K562 (cell line): ENCODE results near the gene ANO7. TPM values are rescaled to one million over a fixed set of nuclear protein-coding genes. Genes with fewer than 3 reads are reported as not detected.

Experiments
- AFF1 ChIP-seq, 2 experiments: fragments of 450-650 bp; IDR thresholded peaks; 2 replicates each; pipeline ENCODE4 v1.6.1; 2018; ENCODE audit warnings: mild to moderate bottlenecking in 2 of 2, low read depth in 1 of 2; ENCODE audit not compliant: partially characterized antibody in 2 of 2
- CHD1 ChIP-seq: fragments of 200-600 bp; sonication (generic); IDR thresholded peaks from one replicate; pipeline ENCODE4 v1.6.1; 2012; ENCODE audit warnings: mild to moderate bottlenecking, moderate library complexity, low read length, inconsistent platforms
- CHD2 ChIP-seq: IDR thresholded peaks from 2 replicates; pipeline ENCODE4 v1.6.1; 2011; ENCODE audit warnings: low read depth, low read length
- DDX20 ChIP-seq: fragments of 450-650 bp; IDR thresholded peaks from 2 replicates; pipeline ENCODE4 v1.6.1; 2016; ENCODE audit warnings: missing genetic modification characterization, low read depth, mild to moderate bottlenecking, missing compliant biosample characterization, moderate library complexity
- EP400 ChIP-seq: fragments of 450-650 bp; IDR thresholded peaks from 2 replicates; pipeline ENCODE4 v1.6.1; 2017; ENCODE audit warnings: antibody characterized with exemption, mild to moderate bottlenecking, moderate library complexity
- RB1 ChIP-seq: fragments of 450-650 bp; IDR thresholded peaks from 2 replicates; pipeline ENCODE4 v1.6.1; 2017; ENCODE audit warnings: low read depth, mild to moderate bottlenecking
- TEAD2 ChIP-seq: fragments of 450-650 bp; IDR thresholded peaks from 2 replicates; pipeline ENCODE4 v1.6.1; 2016; ENCODE audit warnings: missing genetic modification characterization, control low read depth, missing compliant biosample characterization
- TGIF2 ChIP-seq: sonication (generic); formaldehyde crosslinking; IDR thresholded peaks from 2 replicates; pipeline ENCODE4 v1.8.1; 2022; ENCODE audit warnings: mild to moderate bottlenecking, missing genetic modification reagents, moderate library complexity
- TOE1 ChIP-seq, 2 experiments: fragments of 450-650 bp in 1 of 2; sonication (generic) in 1 of 2; formaldehyde crosslinking in 1 of 2; IDR thresholded peaks; 2 replicates each; pipeline versions ENCODE4 v1.7.1 to v1.8.0; 2016 to 2022; ENCODE audit warnings: borderline replicate concordance in 2 of 2, mild to moderate bottlenecking in 2 of 2, antibody characterized with exemption in 1 of 2, inconsistent platforms in 1 of 2, low read depth in 1 of 2, missing genetic modification reagents in 1 of 2, moderate library complexity in 1 of 2
- ZNF76 ChIP-seq: fragments of 250-450 bp; sonication (Bioruptor Pico); IDR thresholded peaks from 2 replicates; pipeline ENCODE4 v1.4.0; 2020; ENCODE audit warnings: mild to moderate bottlenecking, moderate library complexity, borderline replicate concordance
- polyA plus RNA-seq, 8 experiments: library from polyadenylated mRNA; depleted of rRNA in 4 of 8; stranded (reverse) in 5 of 8; unstranded in 3 of 8; fragments of >200 nt; fragmentation: Nextera tagmentation in 2 of 8; fragmentation: Illumina TruSeq in 1 of 8; extraction: Ambion mirVana in 2 of 8; extraction: Trizol in 1 of 8; gene quantifications; 2 replicates each; pipeline versions ENCODE4 v1.2.1 to v1.2.3, GENCODE V29; 2011 to 2014; ENCODE audit warnings: inconsistent platforms in 1 of 8, missing spikeins in 1 of 8
- total RNA-seq, 7 experiments: library from RNA; depleted of rRNA in 6 of 7; stranded (reverse); fragments of >200 nt in 6 of 7; fragmentation: Illumina TruSeq in 2 of 7; extraction: Trizol in 2 of 7; gene quantifications; 2 replicates each; pipeline versions ENCODE4 v1.2.1 to v1.2.3, GENCODE V29; 2011 to 2021; ENCODE audit warnings: low replicate concordance in 1 of 7
- TF ChIP-seq, protein P1 (sequence below): fragments of 450-650 bp; formaldehyde crosslinking; IDR thresholded peaks from 2 replicates; pipeline ENCODE4 v1.4.0; 2020; ENCODE audit warnings: mild to moderate bottlenecking, moderate library complexity
- TF ChIP-seq, protein P2 (sequence below), 3 experiments: IDR thresholded peaks in 2 of 3; conservative IDR thresholded peaks in 1 of 3; 2 replicates each; pipeline ENCODE4 v1.5.1; 2011 to 2012; ENCODE audit warnings: low read length in 3 of 3, mild to moderate bottlenecking in 3 of 3, control low read depth in 2 of 3, improper control_type of control experiment in 1 of 3, inconsistent platforms in 1 of 3, low read depth in 1 of 3, mixed read lengths in 1 of 3, moderate library complexity in 1 of 3; ENCODE audit not compliant: insufficient read depth in 2 of 3
- TF ChIP-seq, protein P3 (sequence below): fragments of 250-450 bp; sonication (Bioruptor Pico); IDR thresholded peaks from 2 replicates; pipeline ENCODE4 v1.4.0; 2020; ENCODE audit warnings: mild to moderate bottlenecking
- TF ChIP-seq, protein P4 (sequence below): fragments of 250-450 bp; sonication (Bioruptor Pico); IDR thresholded peaks from 2 replicates; pipeline ENCODE4 v1.5.0; 2021

ANO7 gene
- total and polyA plus RNA-seq, 9 of the 15 experiments (the other 6 are each of a cell fraction or from before 2014, with no cell fraction given): 0.28 to 5.1 (median 1.1) TPM

GRCh38 chr2:241218131-241219029 is 29.9 kb downstream of the ANO7 start (continued):
- TF ChIP-seq TOE1 (IDR thresholded peaks at IDR 0.05; ENCODE audit: borderline replicate concordance): no peak
- no peak for TF ChIP-seq TOE1 (CRISPR knock-in tag; IDR thresholded peaks at IDR 0.05; ENCODE audit: borderline replicate concordance, low read depth)
- no peak for TF ChIP-seq CHD2
- TF ChIP-seq, protein P1, sequence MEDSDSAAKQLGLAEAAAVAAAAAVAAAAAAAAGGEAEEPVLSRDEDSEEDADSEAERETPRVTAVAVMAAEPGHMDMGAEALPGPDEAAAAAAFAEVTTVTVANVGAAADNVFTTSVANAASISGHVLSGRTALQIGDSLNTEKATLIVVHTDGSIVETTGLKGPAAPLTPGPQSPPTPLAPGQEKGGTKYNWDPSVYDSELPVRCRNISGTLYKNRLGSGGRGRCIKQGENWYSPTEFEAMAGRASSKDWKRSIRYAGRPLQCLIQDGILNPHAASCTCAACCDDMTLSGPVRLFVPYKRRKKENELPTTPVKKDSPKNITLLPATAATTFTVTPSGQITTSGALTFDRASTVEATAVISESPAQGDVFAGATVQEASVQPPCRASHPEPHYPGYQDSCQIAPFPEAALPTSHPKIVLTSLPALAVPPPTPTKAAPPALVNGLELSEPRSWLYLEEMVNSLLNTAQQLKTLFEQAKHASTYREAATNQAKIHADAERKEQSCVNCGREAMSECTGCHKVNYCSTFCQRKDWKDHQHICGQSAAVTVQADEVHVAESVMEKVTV (CRISPR knock-in tag): no peak
- TF ChIP-seq CHD1: no peak
- TF ChIP-seq, protein P2, sequence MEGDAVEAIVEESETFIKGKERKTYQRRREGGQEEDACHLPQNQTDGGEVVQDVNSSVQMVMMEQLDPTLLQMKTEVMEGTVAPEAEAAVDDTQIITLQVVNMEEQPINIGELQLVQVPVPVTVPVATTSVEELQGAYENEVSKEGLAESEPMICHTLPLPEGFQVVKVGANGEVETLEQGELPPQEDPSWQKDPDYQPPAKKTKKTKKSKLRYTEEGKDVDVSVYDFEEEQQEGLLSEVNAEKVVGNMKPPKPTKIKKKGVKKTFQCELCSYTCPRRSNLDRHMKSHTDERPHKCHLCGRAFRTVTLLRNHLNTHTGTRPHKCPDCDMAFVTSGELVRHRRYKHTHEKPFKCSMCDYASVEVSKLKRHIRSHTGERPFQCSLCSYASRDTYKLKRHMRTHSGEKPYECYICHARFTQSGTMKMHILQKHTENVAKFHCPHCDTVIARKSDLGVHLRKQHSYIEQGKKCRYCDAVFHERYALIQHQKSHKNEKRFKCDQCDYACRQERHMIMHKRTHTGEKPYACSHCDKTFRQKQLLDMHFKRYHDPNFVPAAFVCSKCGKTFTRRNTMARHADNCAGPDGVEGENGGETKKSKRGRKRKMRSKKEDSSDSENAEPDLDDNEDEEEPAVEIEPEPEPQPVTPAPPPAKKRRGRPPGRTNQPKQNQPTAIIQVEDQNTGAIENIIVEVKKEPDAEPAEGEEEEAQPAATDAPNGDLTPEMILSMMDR (IDR thresholded peaks at IDR 0.05 in 2 of 3, conservative IDR thresholded peaks at IDR 0.05 in 1 of 3; ENCODE audit: insufficient read depth in 2 of 3, low read depth in 1 of 3, low read length in 3 of 3): peak in 2 of 3 experiments; percentile 30 to 41; a peak in 4 of 6 replicates
- TF ChIP-seq ZNF76 (CRISPR knock-in tag): no peak
- TF ChIP-seq, protein P3, sequence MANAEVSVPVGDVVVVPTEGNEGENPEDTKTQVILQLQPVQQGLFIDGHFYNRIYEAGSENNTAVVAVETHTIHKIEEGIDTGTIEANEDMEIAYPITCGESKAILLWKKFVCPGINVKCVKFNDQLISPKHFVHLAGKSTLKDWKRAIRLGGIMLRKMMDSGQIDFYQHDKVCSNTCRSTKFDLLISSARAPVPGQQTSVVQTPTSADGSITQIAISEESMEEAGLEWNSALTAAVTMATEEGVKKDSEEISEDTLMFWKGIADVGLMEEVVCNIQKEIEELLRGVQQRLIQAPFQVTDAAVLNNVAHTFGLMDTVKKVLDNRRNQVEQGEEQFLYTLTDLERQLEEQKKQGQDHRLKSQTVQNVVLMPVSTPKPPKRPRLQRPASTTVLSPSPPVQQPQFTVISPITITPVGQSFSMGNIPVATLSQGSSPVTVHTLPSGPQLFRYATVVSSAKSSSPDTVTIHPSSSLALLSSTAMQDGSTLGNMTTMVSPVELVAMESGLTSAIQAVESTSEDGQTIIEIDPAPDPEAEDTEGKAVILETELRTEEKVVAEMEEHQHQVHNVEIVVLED (CRISPR knock-in tag): no peak
- TF ChIP-seq AFF1 (IDR thresholded peaks at IDR 0.05; ENCODE audit: low read depth in 1 of 2, partially characterized antibody in 2 of 2): no peak
- no peak for TF ChIP-seq TGIF2 (CRISPR knock-in tag)
- TF ChIP-seq, protein P4, sequence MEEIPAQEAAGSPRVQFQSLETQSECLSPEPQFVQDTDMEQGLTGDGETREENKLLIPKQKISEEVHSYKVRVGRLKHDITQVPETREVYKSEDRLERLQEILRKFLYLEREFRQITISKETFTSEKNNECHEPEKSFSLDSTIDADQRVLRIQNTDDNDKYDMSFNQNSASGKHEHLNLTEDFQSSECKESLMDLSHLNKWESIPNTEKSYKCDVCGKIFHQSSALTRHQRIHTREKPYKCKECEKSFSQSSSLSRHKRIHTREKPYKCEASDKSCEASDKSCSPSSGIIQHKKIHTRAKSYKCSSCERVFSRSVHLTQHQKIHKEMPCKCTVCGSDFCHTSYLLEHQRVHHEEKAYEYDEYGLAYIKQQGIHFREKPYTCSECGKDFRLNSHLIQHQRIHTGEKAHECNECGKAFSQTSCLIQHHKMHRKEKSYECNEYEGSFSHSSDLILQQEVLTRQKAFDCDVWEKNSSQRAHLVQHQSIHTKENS (CRISPR knock-in tag): no peak
- no peak for TF ChIP-seq DDX20
- TF ChIP-seq EP400: no peak
- no peak for TF ChIP-seq TEAD2 (tag)
- TF ChIP-seq RB1: peak; percentile 61; the same call in 1 of the 2 replicates
